ENCODE results near the gene CXorf49.
"Not testable (repeated sequence)": the region's sequence is repeated elsewhere in the genome, so short reads cannot be mapped to it uniquely, and the experiment has no call there.

- TF ChIP-seq CTCF (IDR thresholded peaks at IDR 0.05; ENCODE audit: poor library complexity, severe bottlenecking); EZH2 (IDR thresholded peaks at IDR 0.05; ENCODE audit: borderline replicate concordance, insufficient read depth, low read length, poor library complexity, severe bottlenecking); TAF1 (IDR thresholded peaks at IDR 0.05; ENCODE audit: low read depth); RAD21 (conservative IDR thresholded peaks at IDR 0.05); EP300 (conservative IDR thresholded peaks at IDR 0.05; ENCODE audit: poor library complexity, severe bottlenecking): not testable (repeated sequence)
Measured at GRCh38 chrX:71719195-71719594, 1.1 kb upstream of the CXorf49 start.

Measured in neural cell (in vitro differentiated cells).